Esophagus squamous epithelium (tissue), 4 donors: ENCODE data around the gene CIDEC.

ENCODE experiments used
- CTCF ChIP-seq, 6 experiments: fragments of 450-650 bp in 4 of 6; fragments of 200-600 bp in 2 of 6; sonication (generic) in 2 of 6; IDR thresholded peaks; one replicate each; pipeline ENCODE4 v1.5.1; 2016 to 2019; ENCODE audit warnings: antibody characterized with exemption in 6 of 6, mild to moderate bottlenecking in 4 of 6, moderate library complexity in 4 of 6
- POLR2A ChIP-seq, 4 donors: fragments of 450-650 bp; IDR thresholded peaks; one replicate each; pipeline ENCODE4 v1.6.1; 2017; ENCODE audit warnings: antibody characterized with exemption in 4 of 4, mild to moderate bottlenecking in 4 of 4, moderate library complexity in 3 of 4

GRCh38 chr3:9916734-9917680 is 37.0 kb upstream of the CIDEC start, which contains the start of gene IL17RC:
- no peak for TF ChIP-seq CTCF (IDR thresholded peaks at IDR 0.05)
- TF ChIP-seq POLR2A (IDR thresholded peaks at IDR 0.05), result peak in 1 of 4 donors; percentile 73
